ENCODE data around the gene MEIOSIN.

GRCh38 chr19:45693106-45693788, 40.0 kb upstream of the MEIOSIN start:
- TF ChIP-seq CTCF (IDR thresholded peaks at IDR 0.05) (peak; percentile 65 to 78 (median 77)), POLR2A (IDR thresholded peaks at IDR 0.05) (no peak)

All from testis (tissue), 2 donors.